ENCODE results near the gene PDCD2L.
"Not testable (repeated sequence)": the region's sequence is repeated elsewhere in the genome, so short reads cannot be mapped to it uniquely, and the experiment has no call there.

PDCD2L gene

GRCh38 chr19:34375598-34375997 is 28.6 kb upstream of the PDCD2L start:
- WGBS (ENCODE audit: insufficient coverage, insufficient read length) = no CpG with 5 or more reads among the region's 8 CpGs
- H3K36me3 ChIP-seq (ENCODE audit: control insufficient read depth, insufficient read depth, low read length) = peaks cover 34% of the 10 kb centered on the region

GRCh38 chr19:34380639-34381241 is 23.5 kb upstream of the PDCD2L start:
- Histone ChIP-seq H3K9me3 (ENCODE audit: control insufficient read depth, insufficient read depth, low read length) (no peaks in the 10 kb centered on the region), H3K27me3 (ENCODE audit: control insufficient read depth, insufficient read depth, low read length) (no peaks in the 10 kb centered on the region), H3K4me3 (ENCODE audit: low read length) (no peak overlapping the region), H3K36me3 (ENCODE audit: control insufficient read depth, insufficient read depth, low read length) (peaks cover 65% of the 10 kb centered on the region), H3K4me1 (ENCODE audit: control insufficient read depth, insufficient read depth, low read length) (no peaks in the 10 kb centered on the region), H3K27ac (ENCODE audit: low read length) (no peak overlapping the region)
- no CpG with 5 or more reads among the region's 5 CpGs for WGBS (ENCODE audit: insufficient coverage, insufficient read length)
- no peak for DNase-seq (ENCODE audit: low read depth, low spot score)

More at GRCh38 chr19:34375598-34375997, 28.6 kb upstream of the PDCD2L start:
- H3K9me3 ChIP-seq (ENCODE audit: control insufficient read depth, insufficient read depth, low read length) = no peaks in the 10 kb centered on the region
- no peaks in the 10 kb centered on the region for H3K27me3 ChIP-seq (ENCODE audit: control insufficient read depth, insufficient read depth, low read length)
- H3K4me3 ChIP-seq (ENCODE audit: low read length) = no peak overlapping the region
- no peaks in the 10 kb centered on the region for H3K4me1 ChIP-seq (ENCODE audit: control insufficient read depth, insufficient read depth, low read length)
- DNase-seq (ENCODE audit: low read depth, low spot score) = no peak
- no peak overlapping the region for H3K27ac ChIP-seq (ENCODE audit: low read length)

- Histone ChIP-seq H3K27me3 (ENCODE audit: control insufficient read depth, insufficient read depth, low read length) (no peaks in the 10 kb centered on the region), H3K9me3 (ENCODE audit: control insufficient read depth, insufficient read depth, low read length) (no peaks in the 10 kb centered on the region), H3K27ac (ENCODE audit: low read length) (no peak overlapping the region), H3K4me3 (ENCODE audit: low read length) (no peak overlapping the region), H3K4me1 (ENCODE audit: control insufficient read depth, insufficient read depth, low read length) (no peaks in the 10 kb centered on the region), H3K36me3 (ENCODE audit: control insufficient read depth, insufficient read depth, low read length) (peaks cover 71% of the 10 kb centered on the region)
- WGBS (ENCODE audit: insufficient coverage, insufficient read length) = no CpG with 5 or more reads among the region's 14 CpGs
- no peak for DNase-seq (ENCODE audit: low read depth, low spot score)
Observed at GRCh38 chr19:34381399-34382251, 22.6 kb upstream of the PDCD2L start.

DNA sequence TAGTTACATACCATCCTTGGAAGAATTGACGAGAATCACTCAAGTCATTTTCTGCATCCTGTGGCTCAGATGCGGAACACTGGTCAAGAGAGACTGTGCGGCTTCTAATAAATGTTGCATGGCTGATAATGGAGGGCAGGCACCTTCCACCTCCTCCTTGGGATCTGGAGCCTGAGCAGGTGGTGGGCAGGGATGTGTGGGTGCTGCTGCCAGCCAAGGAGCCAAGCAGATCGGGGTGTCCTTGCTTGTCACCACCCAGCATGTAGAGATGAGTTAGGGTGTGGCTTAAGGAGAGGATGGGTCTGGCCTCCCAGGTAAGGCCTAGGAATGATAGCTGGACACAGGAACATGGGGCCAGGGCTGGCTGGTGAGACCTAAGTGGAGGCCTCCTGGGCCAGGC is 21.7 kb upstream of the PDCD2L start:
- peaks cover 76% of the 10 kb centered on the region for H3K36me3 ChIP-seq (ENCODE audit: control insufficient read depth, insufficient read depth, low read length)
- no peak overlapping the region for H3K27ac ChIP-seq (ENCODE audit: low read length)
- no peak overlapping the region for H3K4me3 ChIP-seq (ENCODE audit: low read length)
- no peak for DNase-seq (ENCODE audit: low read depth, low spot score)
- no peaks in the 10 kb centered on the region for H3K27me3 ChIP-seq (ENCODE audit: control insufficient read depth, insufficient read depth, low read length)
- no CpG with 5 or more reads among the region's 4 CpGs for WGBS (ENCODE audit: insufficient coverage, insufficient read length)
- no peaks in the 10 kb centered on the region for H3K4me1 ChIP-seq (ENCODE audit: control insufficient read depth, insufficient read depth, low read length)
- H3K9me3 ChIP-seq (ENCODE audit: control insufficient read depth, insufficient read depth, low read length) = no peaks in the 10 kb centered on the region

DNA sequence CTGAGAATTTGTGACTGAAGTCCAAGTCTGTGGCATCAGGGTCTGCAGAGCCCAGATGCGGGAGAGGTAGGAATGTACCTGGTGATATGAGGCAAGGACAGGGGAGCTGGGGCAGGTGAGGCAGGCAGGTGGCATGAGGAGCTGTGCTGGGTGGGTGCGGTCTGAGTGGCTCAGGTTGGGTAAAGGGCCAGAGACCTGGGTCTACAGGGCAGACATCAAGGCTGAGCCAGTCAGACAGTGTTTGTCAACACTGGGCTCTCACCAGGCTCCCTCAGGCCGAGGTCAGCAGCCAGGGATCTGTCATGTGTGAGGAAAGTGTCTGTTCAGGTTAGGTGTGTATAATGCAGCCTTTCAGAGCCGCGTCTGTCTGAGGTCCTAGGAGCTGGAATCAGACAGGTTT is 20.6 kb upstream of the PDCD2L start:
- Histone ChIP-seq H3K9me3 (ENCODE audit: control insufficient read depth, insufficient read depth, low read length) (no peaks in the 10 kb centered on the region), H3K4me3 (ENCODE audit: low read length) (no peak overlapping the region), H3K27me3 (ENCODE audit: control insufficient read depth, insufficient read depth, low read length) (no peaks in the 10 kb centered on the region), H3K4me1 (ENCODE audit: control insufficient read depth, insufficient read depth, low read length) (no peaks in the 10 kb centered on the region), H3K27ac (ENCODE audit: low read length) (no peak overlapping the region), H3K36me3 (ENCODE audit: control insufficient read depth, insufficient read depth, low read length) (peaks cover 79% of the 10 kb centered on the region)
- no peak for DNase-seq (ENCODE audit: low read depth, low spot score)
- WGBS (ENCODE audit: insufficient coverage, insufficient read length) = no CpG with 5 or more reads among the region's 5 CpGs

DNA sequence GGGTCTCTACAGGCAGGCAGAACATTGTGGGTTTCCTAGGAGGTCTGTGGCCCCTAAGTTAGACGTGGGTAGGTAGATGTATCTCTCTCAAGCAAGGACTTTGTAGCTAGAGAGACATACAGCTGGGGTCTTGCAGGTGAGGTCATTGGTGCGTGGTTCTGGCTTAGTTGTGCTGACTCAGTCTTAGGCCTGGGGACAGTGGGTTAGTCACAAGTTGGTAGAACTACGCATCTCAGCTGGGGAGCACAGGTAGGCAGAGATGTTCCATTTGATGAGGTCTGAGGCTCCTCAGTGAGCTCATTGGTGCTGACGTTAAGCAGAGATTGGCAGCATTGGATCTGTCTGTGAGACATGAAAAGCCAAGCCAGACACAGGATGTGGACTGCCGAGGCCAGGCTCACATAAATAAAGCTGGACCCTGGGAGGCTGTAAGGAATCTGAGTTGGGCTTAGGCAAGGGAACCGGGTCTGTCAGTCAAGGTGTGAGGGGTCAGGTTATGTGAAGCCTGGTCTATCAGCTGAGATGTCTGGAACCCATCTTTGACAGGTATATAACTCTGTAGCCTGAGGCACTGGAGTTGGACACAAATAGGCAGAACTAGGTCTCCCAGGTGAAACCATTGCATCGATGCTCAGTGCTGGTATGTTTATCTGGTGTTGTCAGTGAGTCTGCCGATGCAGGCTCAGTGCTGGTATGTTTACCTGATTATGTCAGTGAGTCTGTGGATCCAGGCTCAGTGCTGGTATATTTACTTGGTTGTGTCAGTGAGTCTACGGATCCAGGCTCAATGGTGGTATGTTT is 17.4 kb upstream of the PDCD2L start:
- no CpG with 5 or more reads among the region's 9 CpGs for WGBS (ENCODE audit: insufficient coverage, insufficient read length)
- H3K27me3 ChIP-seq (ENCODE audit: control insufficient read depth, insufficient read depth, low read length) = no peaks in the 10 kb centered on the region
- no peak overlapping the region for H3K27ac ChIP-seq (ENCODE audit: low read length)
- no peaks in the 10 kb centered on the region for H3K9me3 ChIP-seq (ENCODE audit: control insufficient read depth, insufficient read depth, low read length)
- no peaks in the 10 kb centered on the region for H3K4me1 ChIP-seq (ENCODE audit: control insufficient read depth, insufficient read depth, low read length)
- H3K4me3 ChIP-seq (ENCODE audit: low read length) = no peak overlapping the region
- H3K36me3 ChIP-seq (ENCODE audit: control insufficient read depth, insufficient read depth, low read length) = peaks cover 75% of the 10 kb centered on the region
- DNase-seq (ENCODE audit: low read depth, low spot score) = no peak

GRCh38 chr19:34387446-34387810 is 16.8 kb upstream of the PDCD2L start:
- Histone ChIP-seq H3K4me3 (ENCODE audit: low read length) (no peak overlapping the region), H3K27ac (ENCODE audit: low read length) (no peak overlapping the region), H3K4me1 (ENCODE audit: control insufficient read depth, insufficient read depth, low read length) (no peaks in the 10 kb centered on the region), H3K36me3 (ENCODE audit: control insufficient read depth, insufficient read depth, low read length) (peaks cover 74% of the 10 kb centered on the region), H3K27me3 (ENCODE audit: control insufficient read depth, insufficient read depth, low read length) (no peaks in the 10 kb centered on the region), H3K9me3 (ENCODE audit: control insufficient read depth, insufficient read depth, low read length) (no peaks in the 10 kb centered on the region)
- DNase-seq (ENCODE audit: low read depth, low spot score) = no peak
- no CpG with 5 or more reads among the region's 1 CpG for WGBS (ENCODE audit: insufficient coverage, insufficient read length)

DNA sequence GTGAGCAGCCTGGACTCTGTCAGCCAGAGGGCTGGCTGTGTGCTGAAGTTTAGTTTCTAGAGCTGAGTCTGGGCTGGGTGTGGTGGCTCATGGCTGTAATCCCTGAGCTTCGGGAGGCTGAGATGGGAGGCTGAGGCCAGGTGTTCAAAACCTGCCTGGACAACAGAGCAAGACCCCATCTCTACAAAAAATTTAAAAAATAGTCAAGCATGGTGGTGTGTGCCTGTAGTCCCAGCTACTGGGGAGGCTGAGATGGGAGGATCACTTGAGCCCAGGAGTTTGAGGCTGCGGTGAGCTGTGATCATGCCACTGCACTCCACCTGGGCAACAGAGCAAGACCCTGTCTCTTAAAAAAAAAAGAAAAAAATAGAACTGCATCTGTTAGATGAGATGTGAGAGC is 15.5 kb upstream of the PDCD2L start:
- H3K36me3 ChIP-seq (ENCODE audit: control insufficient read depth, insufficient read depth, low read length) = peaks cover 74% of the 10 kb centered on the region

DNA sequence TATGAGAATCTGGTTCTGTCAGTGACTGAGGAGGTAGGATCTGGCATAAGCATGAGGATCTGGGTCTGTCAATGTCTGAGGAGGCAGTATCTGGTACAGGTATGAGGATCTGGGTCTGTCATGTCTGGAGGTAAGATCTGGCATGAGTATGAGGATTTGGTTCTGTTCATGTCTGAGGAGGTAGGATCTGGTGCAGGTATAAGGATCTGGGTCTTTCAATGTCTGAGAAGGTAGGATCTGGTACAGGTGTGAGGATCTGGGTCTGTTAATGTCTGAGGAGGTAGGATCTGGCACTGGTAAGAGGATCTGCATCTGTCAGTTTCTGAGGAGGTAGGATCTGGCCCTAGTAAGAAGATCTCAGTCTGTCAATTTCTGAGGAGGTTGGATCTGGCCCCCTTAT is 12.4 kb upstream of the PDCD2L start:
- Histone ChIP-seq H3K4me1 (ENCODE audit: control insufficient read depth, insufficient read depth, low read length) (no peaks in the 10 kb centered on the region), H3K27me3 (ENCODE audit: control insufficient read depth, insufficient read depth, low read length) (no peaks in the 10 kb centered on the region), H3K36me3 (ENCODE audit: control insufficient read depth, insufficient read depth, low read length) (peaks cover 68% of the 10 kb centered on the region), H3K27ac (ENCODE audit: low read length) (no peak overlapping the region), H3K9me3 (ENCODE audit: control insufficient read depth, insufficient read depth, low read length) (no peaks in the 10 kb centered on the region), H3K4me3 (ENCODE audit: low read length) (no peak overlapping the region)
- DNase-seq (ENCODE audit: low read depth, low spot score) = no peak

More for the DNA sequence above, 15.5 kb upstream of the PDCD2L start:
- not testable (repeated sequence) for DNase-seq (ENCODE audit: low read depth, low spot score); H3K27me3 ChIP-seq (ENCODE audit: control insufficient read depth, insufficient read depth, low read length); H3K27ac ChIP-seq (ENCODE audit: low read length); H3K9me3 ChIP-seq (ENCODE audit: control insufficient read depth, insufficient read depth, low read length); H3K4me3 ChIP-seq (ENCODE audit: low read length); H3K4me1 ChIP-seq (ENCODE audit: control insufficient read depth, insufficient read depth, low read length)
- WGBS (ENCODE audit: insufficient coverage, insufficient read length) = no CpG with 5 or more reads among the region's 2 CpGs

GRCh38 chr19:34393031-34393430 is 11.2 kb upstream of the PDCD2L start:
- Histone ChIP-seq H3K36me3 (ENCODE audit: control insufficient read depth, insufficient read depth, low read length) (peaks cover 60% of the 10 kb centered on the region), H3K27me3 (ENCODE audit: control insufficient read depth, insufficient read depth, low read length) (no peaks in the 10 kb centered on the region), H3K4me3 (ENCODE audit: low read length) (no peak overlapping the region)

More at GRCh38 chr19:34393031-34393430, 11.2 kb upstream of the PDCD2L start:
- no peak overlapping the region for H3K27ac ChIP-seq (ENCODE audit: low read length)
- WGBS (ENCODE audit: insufficient coverage, insufficient read length) = no CpG with 5 or more reads among the region's 11 CpGs
- no peaks in the 10 kb centered on the region for H3K4me1 ChIP-seq (ENCODE audit: control insufficient read depth, insufficient read depth, low read length)
- no peak for DNase-seq (ENCODE audit: low read depth, low spot score)
- H3K9me3 ChIP-seq (ENCODE audit: control insufficient read depth, insufficient read depth, low read length) = no peaks in the 10 kb centered on the region
